IMR-90 (cell line): Measurements from ENCODE around the gene NR5A2. TPM values are rescaled to one million over a fixed set of nuclear protein-coding genes. Genes with fewer than 3 reads are reported as not detected.

ENCODE experiments used
- ATAC-seq: fragments of 200-7000 bp; cut with Tn5 transposase; 2 replicates; pipeline ENCODE4 v1.9.1; 2020; ENCODE audit warnings: low read depth, mild to moderate bottlenecking, moderate library complexity
- BruUV-seq: library from RNA; stranded (reverse); fragments of 400-500 nt; replicated peaks from 2 replicates; lab custom pipeline; 2021; lab: Mats Ljungman, UMichigan
- CTCF ChIA-PET: fragments of 300-600 bp; formaldehyde crosslinking; extraction: SDS; loops from one replicate; lab custom pipeline; 2021; ENCODE audit warnings: antibody characterized with exemption; lab: Yijun Ruan, JAX
- POLR2A ChIA-PET: fragments of 300-600 bp; sonication (Branson Sonifier 250); formaldehyde crosslinking; loops from one replicate; lab custom pipeline; 2022; ENCODE audit warnings: antibody characterized with exemption; ENCODE audit not compliant: unreplicated experiment; lab: Charles Lee
- DNase-seq: peaks from one replicate; pipeline ENCODE4 v3.0.0; 2013
- H2AFZ ChIP-seq: replicated peaks from 2 replicates; pipeline ENCODE3; 2013; ENCODE audit warnings: low read length, mild to moderate bottlenecking; ENCODE audit not compliant: poor library complexity
- H2AK5ac ChIP-seq: 2 replicates; pipeline ENCODE4 v1.6.1; 2013; ENCODE audit warnings: low read depth, low read length, inconsistent platforms
- H2AK9ac ChIP-seq: replicated peaks from 2 replicates; pipeline ENCODE3; 2013; ENCODE audit warnings: mild to moderate bottlenecking, low read depth, low read length, moderate library complexity; ENCODE audit not compliant: poor library complexity
- H2BK120ac ChIP-seq: 2 replicates; pipeline ENCODE4 v1.6.1; 2013; ENCODE audit warnings: low read depth, low read length, inconsistent platforms
- H2BK15ac ChIP-seq: 3 replicates; pipeline ENCODE4 v1.6.1; 2013; ENCODE audit warnings: low read depth, low read length, inconsistent platforms
- H2BK20ac ChIP-seq: 2 replicates; pipeline ENCODE4 v1.6.1; 2013; ENCODE audit warnings: low read depth, mild to moderate bottlenecking, inconsistent platforms, low read length, moderate library complexity
- H2BK5ac ChIP-seq: 2 replicates; pipeline ENCODE4 v1.6.1; 2013; ENCODE audit warnings: mild to moderate bottlenecking, low read depth, low read length, inconsistent platforms; ENCODE audit not compliant: poor library complexity, severe bottlenecking
- H3K14ac ChIP-seq: replicated peaks from 2 replicates; pipeline ENCODE4 v1.6.1; 2013; ENCODE audit warnings: low read depth, low read length, inconsistent platforms
- H3K18ac ChIP-seq: 2 replicates; pipeline ENCODE4 v1.6.1; 2013; ENCODE audit warnings: low read depth, low read length, control low read depth
- H3K23ac ChIP-seq: 2 replicates; pipeline ENCODE4 v1.6.1; 2013; ENCODE audit warnings: low read depth, low read length, inconsistent platforms
- H3K27ac ChIP-seq: 2 replicates; pipeline ENCODE4 v1.5.1; 2013; ENCODE audit warnings: mild to moderate bottlenecking, control low read depth, low read length; ENCODE audit not compliant: insufficient read depth
- H3K27me3 ChIP-seq: 2 replicates; pipeline ENCODE4 v1.6.1; 2013; ENCODE audit warnings: low read length; ENCODE audit not compliant: control insufficient read depth, insufficient read depth
- H3K36me3 ChIP-seq: 2 replicates; pipeline ENCODE4 v1.6.1; 2013; ENCODE audit warnings: low read length, mixed read lengths; ENCODE audit not compliant: control insufficient read depth, insufficient read depth
- H3K4ac ChIP-seq: 2 replicates; pipeline ENCODE4 v1.6.1; 2013; ENCODE audit warnings: low read depth, low read length, inconsistent platforms
- H3K4me1 ChIP-seq: 2 replicates; pipeline ENCODE4 v1.6.1; 2013; ENCODE audit warnings: low read length, mixed read lengths; ENCODE audit not compliant: control insufficient read depth, insufficient read depth
- H3K4me2 ChIP-seq: 2 replicates; pipeline ENCODE4 v1.6.1; 2013; ENCODE audit warnings: low read depth, mild to moderate bottlenecking, control low read depth, low read length, moderate library complexity
- H3K4me3 ChIP-seq: 2 replicates; pipeline ENCODE4 v1.5.1; 2013; ENCODE audit warnings: low read depth, mild to moderate bottlenecking, control low read depth, low read length, moderate library complexity; ENCODE audit not compliant: insufficient read depth
- H3K56ac ChIP-seq: 2 replicates; pipeline ENCODE4 v1.6.1; 2013; ENCODE audit warnings: low read length, inconsistent platforms; ENCODE audit not compliant: insufficient read depth; ENCODE audit errors: extremely low read depth
- H3K79me1 ChIP-seq, 2 experiments: 2 replicates each; pipeline ENCODE4 v1.6.1; 2013; ENCODE audit warnings: low read length in 2 of 2, inconsistent platforms in 1 of 2, low read depth in 1 of 2
- H3K9ac ChIP-seq: 2 replicates; pipeline ENCODE4 v1.6.1; 2013; ENCODE audit warnings: low read depth, low read length, control low read depth
- H3K9me1 ChIP-seq: 2 replicates; pipeline ENCODE4 v1.6.1; 2013; ENCODE audit warnings: low read length, inconsistent platforms; ENCODE audit not compliant: insufficient read depth
- H3K9me3 ChIP-seq: 2 replicates; pipeline ENCODE4 v1.6.1; 2013; ENCODE audit warnings: low read length; ENCODE audit not compliant: control insufficient read depth, insufficient read depth
- H4K20me1 ChIP-seq: 2 replicates; pipeline ENCODE4 v1.6.1; 2013; ENCODE audit warnings: low read length, inconsistent platforms; ENCODE audit not compliant: insufficient read depth
- H4K5ac ChIP-seq: 2 replicates; pipeline ENCODE4 v1.6.1; 2013; ENCODE audit warnings: mild to moderate bottlenecking, low read depth, low read length, control low read depth
- H4K8ac ChIP-seq, 2 experiments: 2 replicates each; pipeline ENCODE4 v1.6.1; 2013; ENCODE audit warnings: low read depth in 2 of 2, low read length in 2 of 2, control low read depth in 1 of 2, inconsistent platforms in 1 of 2
- H4K91ac ChIP-seq: 2 replicates; pipeline ENCODE4 v1.6.1; 2013; ENCODE audit warnings: low read depth, low read length, inconsistent platforms; ENCODE audit not compliant: insufficient read depth
- BHLHE40 ChIP-seq: fragments of 150-350 bp; IDR thresholded peaks from 2 replicates; pipeline ENCODE4 v1.6.1; 2016; ENCODE audit warnings: mild to moderate bottlenecking, low read depth, low read length
- CEBPB ChIP-seq: IDR thresholded peaks from 2 replicates; pipeline ENCODE4 v1.6.1; 2012; ENCODE audit warnings: low read depth, low read length, improper control_type of control experiment
- CHD1 ChIP-seq: IDR thresholded peaks from 2 replicates; pipeline ENCODE4 v1.6.1; 2012; ENCODE audit warnings: low read depth, low read length, improper control_type of control experiment
- CTCF ChIP-seq: conservative IDR thresholded peaks from 2 replicates; pipeline ENCODE4 v1.5.1; 2012; ENCODE audit warnings: mild to moderate bottlenecking, low read depth, low read length, improper control_type of control experiment
- FOS ChIP-seq: fragments of 150-350 bp; IDR thresholded peaks from 2 replicates; pipeline ENCODE4 v1.6.1; 2016; ENCODE audit warnings: low read depth, low read length
- MAFK ChIP-seq: IDR thresholded peaks from 2 replicates; pipeline ENCODE4 v1.6.1; 2012; ENCODE audit warnings: low read depth, low read length, improper control_type of control experiment
- MAZ ChIP-seq: IDR thresholded peaks from 2 replicates; pipeline ENCODE4 v1.6.1; 2012; ENCODE audit warnings: low read depth, mild to moderate bottlenecking, low read length, improper control_type of control experiment, moderate library complexity, borderline replicate concordance
- MXI1 ChIP-seq: IDR thresholded peaks from 2 replicates; pipeline ENCODE4 v1.6.1; 2012; ENCODE audit warnings: low read depth, mild to moderate bottlenecking, low read length, moderate library complexity, borderline replicate concordance
- NFE2L2 ChIP-seq: fragments of 150-350 bp; IDR thresholded peaks from 2 replicates; pipeline ENCODE4 v1.6.1; 2016; ENCODE audit warnings: low read depth, mild to moderate bottlenecking, low read length
- POLR2A ChIP-seq: IDR thresholded peaks from 2 replicates; pipeline ENCODE4 v1.6.1; 2012; ENCODE audit warnings: mild to moderate bottlenecking, low read depth, low read length
- RAD21 ChIP-seq: IDR thresholded peaks from 2 replicates; pipeline ENCODE4 v1.6.1; 2012; ENCODE audit warnings: low read length, improper control_type of control experiment
- RCOR1 ChIP-seq: IDR thresholded peaks from 2 replicates; pipeline ENCODE4 v1.6.1; 2012; ENCODE audit warnings: mild to moderate bottlenecking, low read length, improper control_type of control experiment; ENCODE audit not compliant: insufficient replicate concordance
- RFX5 ChIP-seq: IDR thresholded peaks from 2 replicates; pipeline ENCODE4 v1.8.0; 2012; ENCODE audit warnings: low read depth, mild to moderate bottlenecking, low read length, moderate library complexity
- SMC3 ChIP-seq: fragments of 150-350 bp; IDR thresholded peaks from 2 replicates; pipeline ENCODE4 v1.6.1; 2016; ENCODE audit warnings: low read depth, mild to moderate bottlenecking, antibody characterized with exemption, low read length, moderate library complexity
- WGBS, 2 experiments: methylation state at CpG; one replicate each; pipeline versions ENCODE4 v1.1.5 to v1.1.7; 2013; ENCODE audit warnings: missing lambda C conversion rate in 2 of 2; ENCODE audit not compliant: insufficient read length in 1 of 2; ENCODE audit errors: extremely low coverage in 2 of 2; 5-methylcytosine and 5-hydroxymethylcytosine counted together
- dilution Hi-C: fragments of 300-500 bp; cut with HindIII; formaldehyde crosslinking; loops from one replicate; pipeline ENCODE4 v1.14.3; 2018; ENCODE audit warnings: low sequenced_read_pairs; ENCODE audit not compliant: unreplicated experiment
- in situ Hi-C: fragments of 300-500 bp; cut with MboI; formaldehyde crosslinking; loops from 3 replicates; pipeline ENCODE4 v1.14.3; 2019; ENCODE audit warnings: low sequenced_read_pairs, inconsistent platforms, mixed read lengths
- intact Hi-C: fragments of 100-400 bp; cut with micrococcal nuclease; formaldehyde crosslinking; loops from 2 replicates; pipeline ENCODE4 v1.10.0; 2022
- polyA plus RNA-seq, 3 experiments: library from polyadenylated mRNA; depleted of rRNA; stranded (reverse); fragments of >200 nt; gene quantifications; 2 replicates each; pipeline ENCODE4 v1.2.3, GENCODE V29; 2012; ENCODE audit warnings: low replicate concordance in 1 of 3
- total RNA-seq: library from RNA; depleted of rRNA; stranded (reverse); fragments of >200 nt; gene quantifications from 2 replicates; pipeline ENCODE4 v1.2.3, GENCODE V29; 2012
- TF ChIP-seq, protein P1 (sequence below): fragments of 150-350 bp; IDR thresholded peaks from 2 replicates; pipeline ENCODE4 v1.6.1; 2017; ENCODE audit warnings: mild to moderate bottlenecking, antibody characterized with exemption, low read length, low read depth
- TF ChIP-seq, protein P2 (sequence below): fragments of 150-350 bp; IDR thresholded peaks from 2 replicates; pipeline ENCODE4 v1.6.1; 2016; ENCODE audit warnings: low read depth, mild to moderate bottlenecking, low read length, moderate library complexity, borderline replicate concordance

NR5A2 gene
- total and polyA plus RNA-seq, 2 of the 4 experiments (the other 2 are of a cell fraction) = 0.03 to 0.18 TPM

GRCh38 chr1:199981584-199981983, 45.9 kb upstream of the NR5A2 start:
- ATAC-seq (no peak), DNase-seq (no peak)
- H3K4me1 ChIP-seq = peaks cover 4% of the 10 kb centered on the region; the same call in 1 of the 2 replicates
- no peak overlapping the region for H3K4ac ChIP-seq
- no peak overlapping the region for H3K14ac ChIP-seq
- H3K27me3 ChIP-seq = peaks cover 2% of the 10 kb centered on the region
- H3K9ac ChIP-seq = no peak overlapping the region
- TF ChIP-seq, protein P1, sequence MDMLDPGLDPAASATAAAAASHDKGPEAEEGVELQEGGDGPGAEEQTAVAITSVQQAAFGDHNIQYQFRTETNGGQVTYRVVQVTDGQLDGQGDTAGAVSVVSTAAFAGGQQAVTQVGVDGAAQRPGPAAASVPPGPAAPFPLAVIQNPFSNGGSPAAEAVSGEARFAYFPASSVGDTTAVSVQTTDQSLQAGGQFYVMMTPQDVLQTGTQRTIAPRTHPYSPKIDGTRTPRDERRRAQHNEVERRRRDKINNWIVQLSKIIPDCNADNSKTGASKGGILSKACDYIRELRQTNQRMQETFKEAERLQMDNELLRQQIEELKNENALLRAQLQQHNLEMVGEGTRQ = no peak
- TF ChIP-seq FOS (no peak), NFE2L2 (no peak), CEBPB (no peak), POLR2A (no peak), BHLHE40 (no peak), CHD1 (no peak), RAD21 (no peak), MAFK (no peak), CTCF (no peak), SMC3 (no peak), MXI1 (no peak), RFX5 (no peak), MAZ (no peak), RCOR1 (no peak)
- TF ChIP-seq, protein P2, sequence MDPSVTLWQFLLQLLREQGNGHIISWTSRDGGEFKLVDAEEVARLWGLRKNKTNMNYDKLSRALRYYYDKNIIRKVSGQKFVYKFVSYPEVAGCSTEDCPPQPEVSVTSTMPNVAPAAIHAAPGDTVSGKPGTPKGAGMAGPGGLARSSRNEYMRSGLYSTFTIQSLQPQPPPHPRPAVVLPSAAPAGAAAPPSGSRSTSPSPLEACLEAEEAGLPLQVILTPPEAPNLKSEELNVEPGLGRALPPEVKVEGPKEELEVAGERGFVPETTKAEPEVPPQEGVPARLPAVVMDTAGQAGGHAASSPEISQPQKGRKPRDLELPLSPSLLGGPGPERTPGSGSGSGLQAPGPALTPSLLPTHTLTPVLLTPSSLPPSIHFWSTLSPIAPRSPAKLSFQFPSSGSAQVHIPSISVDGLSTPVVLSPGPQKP = no peak
- no peak overlapping the region for H3K23ac ChIP-seq
- no peak overlapping the region for H3K27ac ChIP-seq
- no peak overlapping the region for H2BK15ac ChIP-seq
- no peak overlapping the region for H2BK120ac ChIP-seq
- H3K18ac ChIP-seq = no peak overlapping the region
- H3K9me1 ChIP-seq = no peaks in the 10 kb centered on the region
- no CpG with 5 or more reads among the region's 1 CpG for WGBS, 2 experiments
- H2AK9ac ChIP-seq = no peak overlapping the region
- H3K4me2 ChIP-seq = no peak overlapping the region
- no TSS peak for BruUV-seq
- H2AFZ ChIP-seq = no peak overlapping the region
- H4K8ac ChIP-seq = no peak overlapping the region
- no peak overlapping the region for H2BK20ac ChIP-seq
- H3K36me3 ChIP-seq = no peaks in the 10 kb centered on the region
- no peaks in the 10 kb centered on the region for H4K20me1 ChIP-seq
- ChIA-PET CTCF (interaction anchor here (0.7 kb wide), 1 partner anchor 9 kb away, joined by 3 read pairs; no protein-coding TSS in a partner anchor), POLR2A (no interaction called here)
- H3K4me3 ChIP-seq = no peak overlapping the region
- H2BK5ac ChIP-seq = no peak overlapping the region
- H3K79me1 ChIP-seq = no peaks in the 10 kb centered on the region
- H4K5ac ChIP-seq = no peak overlapping the region
- H2AK5ac ChIP-seq = no peak overlapping the region
- dilution Hi-C loops (no loop called here), intact Hi-C loops (no loop called here), in situ Hi-C loops (no loop called here)
- H4K91ac ChIP-seq = no peak overlapping the region
- no peak overlapping the region for H3K56ac ChIP-seq
- H3K9me3 ChIP-seq = no peaks in the 10 kb centered on the region
